ENCODE results near the gene TBC1D16.

The TBC1D16 gene

DNA sequence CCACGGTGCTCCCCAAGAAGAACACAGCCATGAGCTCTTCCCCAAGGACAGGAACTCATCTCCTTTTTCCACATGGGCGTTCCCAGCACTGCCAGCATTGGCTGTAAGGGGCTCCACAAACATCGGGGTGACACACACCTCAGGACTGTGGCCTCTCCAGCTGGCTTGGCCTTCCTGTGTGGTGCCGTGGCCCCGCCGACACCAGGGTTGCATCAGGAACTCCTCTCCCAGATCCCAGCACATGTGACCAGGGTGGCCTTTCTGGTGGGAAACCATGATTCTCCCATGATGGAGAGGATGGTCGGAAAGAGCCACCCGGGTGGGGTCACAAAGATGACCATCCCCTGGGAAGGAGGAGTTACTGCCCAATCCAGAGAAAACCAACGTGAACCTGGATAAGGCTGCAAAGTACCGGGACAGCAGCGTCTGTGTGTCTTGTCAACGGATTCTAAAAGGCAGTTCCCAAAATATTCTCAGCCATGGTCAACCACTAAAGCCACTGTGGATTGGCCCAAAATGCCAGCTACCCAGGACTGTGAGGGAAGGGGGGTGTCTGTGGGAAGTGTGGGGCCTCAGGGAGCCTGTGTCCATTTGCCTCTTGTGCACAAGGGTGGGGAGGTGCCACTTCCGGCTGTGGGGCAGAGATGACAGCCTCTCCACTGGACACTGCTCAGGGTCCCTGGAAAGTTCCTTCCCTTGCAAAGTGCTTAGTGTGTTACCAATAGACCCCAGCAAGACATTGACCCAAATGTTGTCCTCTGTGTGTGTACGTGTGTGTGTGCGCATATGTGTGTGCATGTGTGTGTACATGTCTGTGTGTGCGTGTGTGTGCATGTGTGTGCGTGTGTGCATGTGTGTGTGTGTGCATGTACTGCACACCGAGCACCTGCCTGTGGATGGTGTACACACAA lies 118.4 kb downstream of the TBC1D16 start:
- no peak for DNase-seq (ENCODE audit: low read depth in 4 of 4, low spot score in 1 of 4)

DNA sequence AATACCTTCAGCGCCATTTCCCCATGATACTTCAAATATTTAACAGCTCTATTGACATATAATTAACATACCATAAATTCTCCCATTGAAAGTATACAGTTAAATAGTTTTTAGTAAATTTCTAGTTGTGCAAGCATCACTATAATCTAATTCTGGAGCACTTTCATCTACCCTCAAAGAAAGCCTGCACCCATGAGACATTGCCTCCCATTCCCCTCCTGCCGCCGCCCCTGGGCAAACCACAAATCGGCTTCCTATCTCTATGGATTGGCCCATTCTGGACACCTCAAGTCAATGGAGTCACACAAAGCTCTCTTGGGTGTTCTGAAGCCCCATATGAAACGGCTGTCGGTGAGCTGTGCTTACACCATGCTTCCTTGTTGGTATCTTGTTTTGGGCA lies 119.2 kb downstream of the TBC1D16 start:
- DNase-seq (ENCODE audit: low read depth in 4 of 4, low spot score in 1 of 4): no peak

DNA sequence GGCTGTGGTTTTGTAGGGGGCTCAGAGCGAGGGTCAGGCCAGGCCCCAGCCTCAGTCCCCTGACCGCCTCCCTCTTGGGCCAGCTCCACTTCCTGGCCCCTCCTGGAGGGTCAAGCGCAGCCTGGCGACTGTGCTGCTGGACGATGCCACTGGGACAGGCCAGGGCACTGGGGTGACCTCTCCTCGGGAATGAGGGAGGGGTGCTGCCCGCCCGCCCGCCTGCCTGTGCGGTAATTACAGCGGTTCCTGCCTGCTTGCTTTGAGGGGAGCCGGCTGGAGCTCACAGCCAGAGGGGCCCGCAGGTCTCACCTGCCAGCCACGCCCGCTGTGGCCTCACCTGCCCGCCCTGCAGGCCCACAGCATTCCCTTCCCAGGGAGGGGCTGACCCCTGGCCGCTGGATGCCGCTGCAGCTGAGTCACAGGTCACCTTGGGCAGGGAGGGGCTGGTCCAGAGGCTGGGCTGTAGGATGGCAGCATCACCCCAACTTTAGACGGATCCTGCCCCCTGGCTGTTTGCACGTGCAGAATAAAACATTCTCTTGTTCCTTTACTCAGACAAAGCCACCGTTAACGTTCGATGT lies 119.7 kb downstream of the TBC1D16 start:
- DNase-seq (ENCODE audit: low read depth in 4 of 4, low spot score in 1 of 4): no peak

DNA sequence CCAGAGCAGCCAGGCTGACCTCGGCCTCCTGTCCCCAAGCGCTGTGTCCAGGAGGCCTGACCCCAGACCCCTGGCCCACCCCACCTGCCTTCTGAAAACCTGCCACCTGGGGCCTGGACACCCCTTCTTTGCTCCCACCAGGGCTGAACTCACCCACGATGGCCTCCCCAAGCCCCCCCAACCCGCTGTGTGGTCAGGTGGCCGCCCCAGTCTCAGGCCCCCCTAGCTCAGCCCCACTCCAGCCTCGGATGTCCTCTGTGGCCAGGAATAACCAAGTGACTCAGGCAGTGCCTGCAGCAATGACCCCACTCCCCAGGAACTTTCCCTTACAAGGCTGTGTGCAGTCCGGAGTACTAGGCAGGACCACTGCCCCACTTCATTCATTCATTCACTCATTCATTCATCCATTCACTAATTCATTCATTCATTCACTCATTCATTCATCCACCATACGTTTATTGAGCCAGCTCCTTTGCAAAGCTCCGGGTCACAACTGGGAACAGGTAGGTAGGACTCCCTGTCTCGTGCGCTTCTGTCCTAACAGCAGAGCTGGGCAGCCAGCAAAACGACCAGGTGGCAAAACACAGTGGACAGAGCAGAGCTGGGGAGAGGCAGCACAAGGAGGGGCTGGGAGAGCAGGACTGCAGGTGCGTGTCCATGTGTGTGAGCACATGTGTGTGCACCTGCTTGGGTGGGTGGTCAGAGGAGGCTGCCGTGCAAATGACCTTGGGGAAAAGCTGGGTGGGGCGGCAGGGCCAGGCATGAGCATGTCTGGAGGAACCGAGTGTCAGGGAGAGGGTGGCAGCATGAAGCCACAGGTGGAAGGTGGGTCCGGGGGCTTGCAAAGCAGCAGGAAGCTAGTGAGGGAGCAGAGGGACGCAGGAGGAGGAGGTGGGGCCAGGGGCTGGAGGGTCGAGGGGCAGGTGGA lies 120.6 kb downstream of the TBC1D16 start:
- DNase-seq (ENCODE audit: low read depth in 4 of 4, low spot score in 1 of 4): no peak

DNA sequence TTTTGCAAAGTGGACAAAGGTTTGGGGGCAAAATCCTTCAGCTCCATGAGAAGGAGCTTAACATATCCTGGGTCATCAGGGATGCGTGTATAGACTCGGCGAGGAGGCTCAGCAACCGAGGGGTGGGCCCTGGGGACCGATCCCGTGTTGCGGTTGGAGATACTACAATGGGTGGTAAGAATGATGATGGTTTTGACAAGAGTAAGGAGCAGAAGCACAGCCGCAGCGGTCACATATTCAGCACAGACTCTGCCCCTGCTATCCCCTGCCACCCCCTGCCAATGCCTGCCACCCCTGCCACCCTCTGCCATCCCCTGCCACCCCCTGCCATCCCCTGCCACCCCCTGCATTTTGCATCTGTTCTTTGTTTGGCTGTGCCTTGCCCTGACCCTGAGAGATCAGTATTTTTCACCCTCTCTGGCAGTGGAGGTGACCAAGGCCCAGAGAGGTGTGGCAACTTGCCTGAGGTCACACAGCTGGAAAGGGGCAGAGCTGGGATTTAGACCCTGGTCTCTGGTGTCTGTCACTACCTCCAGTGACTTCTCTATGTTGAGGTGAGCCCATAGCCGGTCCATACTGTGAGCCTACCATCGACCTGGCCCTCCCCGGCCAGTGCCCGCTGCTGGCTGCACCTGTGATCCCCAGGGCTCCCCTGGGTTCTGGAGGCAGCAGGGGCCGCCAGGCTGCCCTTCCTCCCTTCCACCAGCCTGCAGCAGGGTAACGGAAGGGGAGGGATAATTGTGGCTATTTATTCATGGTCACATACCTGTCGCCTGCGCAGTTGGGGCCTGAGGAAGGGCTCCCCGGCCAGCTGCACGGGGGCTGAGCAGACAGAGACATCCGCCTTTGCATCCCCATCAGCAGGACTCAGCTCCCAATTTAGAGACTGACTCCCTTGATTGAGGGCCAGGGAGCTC lies 121.5 kb downstream of the TBC1D16 start:
- DNase-seq (ENCODE audit: low read depth in 4 of 4, low spot score in 1 of 4): no peak

DNA sequence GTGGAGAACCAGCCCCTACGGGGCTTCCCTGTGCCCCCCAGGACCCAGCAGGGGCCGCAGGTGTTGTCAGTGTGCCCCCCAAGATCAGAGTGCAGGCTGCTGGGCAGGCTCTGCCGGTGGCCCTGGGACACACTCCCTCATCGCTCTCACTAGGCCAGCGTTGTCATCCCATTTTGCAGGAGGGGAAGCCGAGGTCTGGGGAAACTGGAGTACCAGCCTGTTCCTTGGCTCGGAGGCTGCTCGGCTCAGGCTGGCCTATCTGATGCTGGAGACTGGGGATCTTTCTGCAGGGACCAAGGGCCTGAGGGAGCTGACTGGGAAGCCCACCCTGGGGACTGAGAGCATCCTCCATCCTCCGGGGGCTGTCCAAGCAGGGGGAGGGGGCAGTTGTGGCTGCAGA lies 122.2 kb downstream of the TBC1D16 start:
- DNase-seq (ENCODE audit: low read depth in 4 of 4, low spot score in 1 of 4): no peak

DNA sequence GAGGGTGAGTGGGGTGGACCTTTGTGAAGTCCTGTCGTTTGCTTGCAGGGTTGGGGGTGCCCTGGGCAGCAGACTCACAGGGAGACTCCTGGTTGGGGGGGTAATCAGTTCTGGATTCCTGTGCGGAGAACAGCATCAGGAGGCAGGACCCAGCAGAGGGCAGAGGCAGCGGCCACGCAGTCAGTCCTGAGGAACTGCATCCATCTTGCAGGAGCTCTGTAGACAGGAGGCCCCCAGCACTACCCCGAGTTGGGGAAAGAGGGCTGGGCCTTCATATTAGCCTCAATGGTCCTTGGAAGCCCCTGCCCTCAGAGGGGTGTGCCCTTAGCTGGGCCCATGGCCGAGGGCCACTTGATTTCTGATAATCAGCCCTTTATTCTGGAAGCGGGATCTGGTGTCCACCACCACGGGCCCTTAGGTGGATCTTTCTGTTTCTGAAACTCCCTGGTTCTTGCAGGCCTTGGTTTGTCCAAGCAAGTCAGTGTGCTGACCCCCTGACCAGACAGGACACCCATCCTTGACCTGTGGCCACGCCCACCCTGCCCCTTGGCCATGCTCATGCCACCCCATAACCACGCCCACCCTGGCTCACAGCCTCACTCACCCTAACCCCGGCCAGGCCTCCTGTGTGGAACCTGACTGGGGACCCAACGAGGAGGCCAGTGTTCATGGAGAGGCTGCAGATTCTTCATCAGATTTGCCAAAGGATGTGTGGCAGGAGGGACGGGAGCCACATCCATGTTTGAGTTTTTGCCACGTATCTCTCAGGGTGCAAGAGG lies 122.9 kb downstream of the TBC1D16 start:
- no peak for DNase-seq (ENCODE audit: low read depth in 4 of 4, low spot score in 1 of 4)

DNA sequence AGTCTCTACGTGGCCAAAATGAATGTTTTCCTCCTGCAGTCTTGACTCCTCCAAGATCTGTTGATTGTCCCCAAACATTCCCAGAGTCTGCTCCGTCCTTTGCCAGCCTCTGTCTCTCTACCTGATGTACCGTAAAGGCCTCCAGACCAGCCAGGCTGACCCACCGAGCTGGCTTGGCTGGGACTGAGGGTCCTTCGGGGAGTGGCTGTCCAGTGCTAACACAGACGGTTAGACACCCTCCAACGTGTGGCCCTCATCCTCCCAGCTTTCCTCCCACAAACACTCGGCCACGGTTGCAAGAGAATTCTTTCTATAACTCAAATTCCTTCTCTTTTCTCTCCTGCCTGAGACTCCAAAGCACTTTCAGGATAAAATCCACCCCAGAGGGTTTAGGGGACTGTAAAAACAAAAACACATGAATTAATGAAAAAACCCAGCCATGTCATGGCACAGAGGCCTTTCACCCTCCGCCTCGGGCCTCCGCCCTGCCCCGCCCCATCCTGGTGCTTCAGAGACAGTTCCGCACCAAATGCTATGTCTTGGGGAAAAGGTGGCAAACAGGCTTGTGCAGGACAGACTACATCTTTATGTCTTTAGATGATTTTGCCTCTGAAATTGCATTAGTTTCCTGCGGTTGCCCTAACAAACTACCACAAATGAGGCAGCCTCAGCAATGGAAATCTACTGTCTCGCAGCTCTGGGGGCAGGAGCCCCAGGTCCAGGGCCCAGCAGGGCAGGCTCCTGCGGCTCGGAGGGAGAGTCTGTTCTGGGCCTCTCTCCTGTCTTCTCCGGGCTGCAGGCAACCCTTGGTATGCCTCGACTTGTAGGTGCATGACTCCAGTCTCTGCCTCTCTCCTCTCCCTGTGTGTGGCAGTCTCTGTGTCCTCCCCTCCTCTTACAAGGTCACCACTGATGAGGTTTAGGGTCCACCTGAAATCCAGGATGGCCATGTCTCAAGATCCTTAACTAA lies 124.0 kb downstream of the TBC1D16 start:
- DNase-seq (ENCODE audit: low read depth in 4 of 4, low spot score in 1 of 4): no peak

DNA sequence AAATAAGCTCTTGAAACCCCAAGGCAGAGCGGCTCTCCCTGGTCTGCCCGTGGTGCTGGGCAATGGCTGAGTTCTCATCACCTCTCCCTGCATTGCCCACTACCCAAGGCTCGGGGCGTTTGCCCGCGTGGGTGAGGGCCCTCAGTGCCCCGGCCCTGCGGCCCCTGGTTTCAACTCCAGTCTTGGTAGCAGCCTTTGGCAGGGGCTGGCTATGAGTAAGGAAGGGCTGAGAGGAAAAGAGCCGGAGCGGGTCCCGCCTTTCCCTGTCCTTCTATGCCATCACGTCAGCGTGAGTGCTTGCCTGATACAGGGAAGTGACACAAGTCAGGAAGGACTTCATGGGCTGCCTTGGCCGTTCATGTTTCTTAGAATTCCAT lies 124.7 kb downstream of the TBC1D16 start:
- no peak for DNase-seq (ENCODE audit: low read depth in 4 of 4, low spot score in 1 of 4)

DNA sequence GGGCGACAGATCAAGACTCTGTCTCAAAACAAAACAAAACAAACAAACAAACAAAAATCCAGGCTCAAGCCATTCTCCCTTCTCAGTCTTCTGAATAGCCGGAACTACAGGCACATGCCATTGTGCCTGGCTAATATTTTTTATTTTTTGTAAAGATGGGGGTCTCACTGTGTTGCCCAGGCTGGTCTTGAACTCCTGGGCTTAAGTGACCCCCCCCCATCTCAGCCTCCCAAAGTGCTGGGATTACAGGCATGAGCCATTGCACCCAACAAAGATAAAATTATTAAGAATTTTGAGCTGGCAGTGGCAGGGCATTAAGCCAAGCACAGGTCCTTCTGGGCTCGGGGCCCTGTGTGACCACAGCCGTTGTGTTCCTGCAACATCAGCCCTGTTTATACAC lies 126.6 kb downstream of the TBC1D16 start:
- DNase-seq (ENCODE audit: low read depth in 4 of 4, low spot score in 1 of 4): no peak

DNA sequence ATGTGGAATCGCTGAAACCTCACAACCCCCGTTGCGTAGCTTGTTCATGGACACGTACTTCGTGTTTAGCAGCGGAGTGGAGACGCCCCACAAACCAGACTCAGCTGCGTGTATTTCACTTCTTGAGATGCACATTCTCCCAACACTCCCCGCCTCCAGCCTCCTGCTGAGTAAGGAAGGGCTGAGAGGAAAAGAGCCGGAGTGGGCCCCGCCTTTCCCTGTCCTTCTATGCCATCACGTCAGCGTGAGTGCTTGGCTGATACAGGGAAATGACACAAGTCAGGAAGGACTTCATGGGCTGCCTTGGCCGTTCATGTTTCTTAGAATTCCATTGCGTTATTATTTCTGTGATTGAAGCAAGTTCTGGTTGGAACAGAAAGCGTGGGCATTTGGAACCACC lies 127.8 kb downstream of the TBC1D16 start:
- no peak for DNase-seq (ENCODE audit: low read depth in 4 of 4, low spot score in 1 of 4)

DNA sequence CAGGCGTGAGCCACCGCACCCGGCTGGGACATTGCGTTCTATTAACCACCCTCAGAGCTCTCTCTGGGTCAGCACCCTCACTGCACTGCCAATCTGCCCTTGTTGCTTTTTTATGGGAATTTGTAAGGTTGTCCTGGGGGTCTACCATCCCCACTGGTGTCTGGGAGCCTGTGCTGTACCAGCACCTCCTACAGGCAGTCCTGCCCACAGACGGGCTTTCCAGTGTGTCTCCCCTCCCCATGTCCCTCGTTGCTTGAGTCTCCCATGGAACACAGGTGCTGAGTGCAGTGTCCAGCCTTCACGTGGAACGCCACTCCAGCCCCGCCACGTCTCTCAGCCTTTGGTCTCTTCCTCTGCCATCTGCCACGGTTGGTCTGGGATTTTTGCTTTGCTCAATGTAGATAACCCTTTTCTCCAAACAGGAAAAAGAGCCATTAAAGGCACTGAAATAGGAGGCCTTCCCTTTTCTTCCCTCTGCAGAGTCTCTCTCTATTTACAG lies 128.4 kb downstream of the TBC1D16 start:
- DNase-seq (ENCODE audit: low read depth in 4 of 4, low spot score in 1 of 4): no peak

DNA sequence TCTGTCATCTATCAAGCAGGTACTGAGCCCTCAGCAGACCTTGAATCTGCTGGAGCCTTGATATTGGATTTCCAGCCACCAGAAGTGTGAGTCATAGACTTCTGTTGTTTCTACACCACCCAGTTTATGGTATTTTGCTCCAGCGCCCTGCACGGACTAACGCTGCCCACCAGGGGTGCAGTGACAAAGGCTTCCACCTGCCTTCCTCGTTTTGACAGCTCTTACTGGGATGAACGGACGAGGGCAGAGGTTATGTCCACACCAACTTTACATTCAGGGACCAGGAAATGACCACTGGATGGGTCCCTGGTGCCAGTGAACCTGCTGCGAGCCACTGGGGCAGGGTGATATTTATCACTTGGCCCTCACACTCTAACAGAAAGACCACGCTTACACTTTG lies 129.8 kb downstream of the TBC1D16 start:
- DNase-seq (ENCODE audit: low read depth in 4 of 4, low spot score in 1 of 4): no peak

DNA sequence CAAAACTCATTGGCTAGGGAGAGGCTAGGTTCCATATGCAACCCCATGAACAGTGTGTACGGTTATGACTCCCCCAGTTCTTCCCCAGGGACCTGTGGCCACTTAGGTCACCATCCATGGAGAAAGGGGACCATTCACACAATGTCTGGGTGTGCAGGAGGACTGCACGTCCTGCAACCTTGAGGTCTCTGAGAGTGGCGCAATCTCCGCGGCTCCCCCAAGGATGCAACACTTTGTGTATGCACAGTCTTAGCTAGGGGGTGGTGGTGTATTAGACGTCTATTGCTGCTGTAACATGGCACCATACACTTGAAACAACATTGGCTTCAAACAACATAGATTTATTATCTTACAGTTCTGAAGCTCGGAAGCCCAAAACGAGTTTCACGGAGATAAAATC lies 130.8 kb downstream of the TBC1D16 start:
- no peak for DNase-seq (ENCODE audit: low read depth in 4 of 4, low spot score in 1 of 4)

DNA sequence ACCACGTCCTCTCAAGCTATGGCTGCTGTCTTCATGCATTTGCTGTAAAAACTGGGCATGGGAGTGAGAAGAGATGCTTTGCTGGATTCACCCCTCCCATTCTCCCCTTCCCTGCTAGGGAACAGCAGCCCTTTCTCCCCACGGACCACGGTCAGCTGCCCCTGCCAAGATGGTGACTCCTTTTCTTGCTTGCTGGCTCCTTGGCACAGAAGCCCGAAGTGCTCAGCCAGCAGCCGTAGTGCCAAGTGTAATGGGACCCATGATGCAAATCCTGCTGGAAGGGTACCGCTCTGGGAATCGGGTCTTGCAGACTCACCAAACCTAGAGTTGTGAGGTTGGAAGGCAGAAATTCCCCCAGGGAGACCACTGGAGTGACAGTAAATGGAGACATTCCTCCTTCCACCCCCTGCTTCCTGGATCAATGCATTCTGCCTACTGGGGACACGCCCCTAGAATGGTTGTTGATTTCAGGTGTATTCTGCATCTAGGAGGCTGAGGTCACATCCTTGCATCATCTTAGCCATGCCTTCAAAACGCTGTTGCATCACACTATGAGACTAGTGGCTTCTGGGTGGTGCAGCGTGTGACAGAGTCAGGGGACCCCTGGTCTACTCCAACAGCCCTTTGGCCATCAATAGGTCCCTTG lies 133.4 kb downstream of the TBC1D16 start:
- no peak for DNase-seq (ENCODE audit: low read depth in 4 of 4, low spot score in 1 of 4)

DNA sequence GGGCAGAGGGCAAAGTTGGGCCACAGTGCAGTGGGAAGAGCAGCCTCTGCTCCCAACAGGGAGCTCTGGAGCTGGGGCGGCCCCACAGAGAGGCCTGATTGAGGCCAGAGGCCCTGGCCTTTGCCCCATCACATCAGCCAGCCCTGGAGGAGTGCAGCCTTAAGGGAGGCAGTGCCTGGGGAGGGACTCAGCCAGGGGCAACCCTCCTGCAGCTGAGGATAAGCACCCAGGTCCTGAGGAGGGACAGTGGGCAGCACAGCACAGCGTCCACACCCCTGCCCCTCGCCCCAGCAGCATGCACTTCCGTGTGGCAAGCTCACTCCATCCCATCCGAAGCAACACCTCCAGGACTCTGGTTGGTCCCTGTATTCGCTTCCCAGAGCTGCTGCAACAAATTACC lies 134.5 kb downstream of the TBC1D16 start:
- no peak for DNase-seq (ENCODE audit: low read depth in 4 of 4, low spot score in 1 of 4)

DNA sequence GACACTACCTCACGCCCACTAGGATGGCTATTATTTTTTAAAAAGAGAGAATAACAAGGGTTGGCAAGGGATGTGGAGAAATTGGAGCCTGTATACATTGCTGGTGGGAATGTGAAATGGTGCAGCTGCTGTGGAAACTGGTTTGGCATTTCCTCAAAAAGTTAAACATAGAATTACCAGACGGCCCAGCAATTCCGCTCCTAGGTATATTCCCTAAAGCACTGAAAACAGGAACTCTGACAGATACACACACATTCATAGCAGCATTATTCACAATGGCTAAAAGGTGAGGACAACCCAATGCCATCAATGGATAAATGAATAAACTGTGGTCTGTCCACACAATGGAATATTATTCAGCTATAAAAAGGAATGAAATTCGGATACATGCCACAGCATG lies 136.1 kb downstream of the TBC1D16 start:
- no peak for DNase-seq (ENCODE audit: low read depth in 4 of 4, low spot score in 1 of 4)
